GM12878 (cell line): Measurements from ENCODE around the gene ZNF766. TPM values are rescaled to one million over a fixed set of nuclear protein-coding genes. Genes with fewer than 3 reads are reported as not detected.

Experiments used
- ATAC-seq: fragments of 200-7000 bp; cut with Tn5 transposase; 3 replicates; pipeline ENCODE4 v1.9.1; 2020; ENCODE audit warnings: mild to moderate bottlenecking, moderate library complexity
- BruUV-seq: library from RNA; stranded (reverse); fragments of 400-500 nt; replicated peaks from 2 replicates; lab custom pipeline; 2021; lab: Mats Ljungman, UMichigan
- CTCF ChIA-PET: fragments of 300-600 bp; sonication (Branson Sonifier 250); formaldehyde crosslinking; extraction: SDS; loops from one replicate; lab custom pipeline; 2021; ENCODE audit warnings: inconsistent platforms; lab: Yijun Ruan, JAX
- POLR2A ChIA-PET: fragments of 350-600 bp; formaldehyde crosslinking; extraction: SDS; loops from one replicate; lab custom pipeline; 2021; ENCODE audit warnings: inconsistent platforms; lab: Charles Lee
- RAD21 ChIA-PET: fragments of 300-600 bp; sonication (Branson Sonifier 250); formaldehyde crosslinking; loops from one replicate; lab custom pipeline; 2023; ENCODE audit warnings: antibody characterized with exemption; ENCODE audit not compliant: unreplicated experiment; lab: Charles Lee
- SMC1A ChIA-PET: fragments of 300-600 bp; sonication (Branson Sonifier 250); formaldehyde crosslinking; loops from one replicate; lab custom pipeline; 2023; ENCODE audit not compliant: unreplicated experiment, uncharacterized antibody; lab: Charles Lee
- DNase-seq: peaks from one replicate; pipeline ENCODE4 v3.0.0-alpha.2; 2011; ENCODE audit warnings: low read depth, low spot score
- FAIRE-seq: peaks from 3 replicates; lab custom pipeline; 2011; peaks lifted over from hg19 to GRCh38; lab: Jason Lieb, UNC
- H2AFZ ChIP-seq: 2 replicates; pipeline ENCODE4 v1.6.0; 2011; ENCODE audit warnings: low read depth, low read length, control low read depth; ENCODE audit not compliant: control insufficient read depth
- H3K27ac ChIP-seq: 2 replicates; pipeline ENCODE4 v1.5.1; 2011; ENCODE audit warnings: control low read depth; ENCODE audit not compliant: control insufficient read depth, insufficient read depth
- H3K27me3 ChIP-seq, 2 experiments: replicated peaks in 1 of 2; 2 replicates each; pipeline versions ENCODE4 v1.6.0 to v1.6.1; 2011; ENCODE audit warnings: low read length in 1 of 2; ENCODE audit not compliant: control insufficient read depth in 2 of 2, insufficient read depth in 2 of 2
- H3K36me3 ChIP-seq, 2 experiments: 2 replicates each; pipeline ENCODE4 v1.5.1; 2011; ENCODE audit warnings: low read length in 1 of 2; ENCODE audit not compliant: control insufficient read depth in 2 of 2, insufficient read depth in 2 of 2
- H3K4me1 ChIP-seq: 2 replicates; pipeline ENCODE4 v1.6.1; 2011; ENCODE audit warnings: mild to moderate bottlenecking, low read length, moderate library complexity, mixed read lengths; ENCODE audit not compliant: control insufficient read depth, insufficient read depth
- H3K4me2 ChIP-seq: 2 replicates; pipeline ENCODE4 v1.6.0; 2011; ENCODE audit warnings: control low read depth; ENCODE audit not compliant: control insufficient read depth, insufficient read depth
- H3K4me3 ChIP-seq: fragments of 200-600 bp; sonication (generic); 2 replicates; pipeline ENCODE4 v1.5.1; 2016
- H3K79me2 ChIP-seq: 2 replicates; pipeline ENCODE4 v1.6.0; 2011; ENCODE audit warnings: low read length; ENCODE audit not compliant: control insufficient read depth, insufficient read depth
- H3K9ac ChIP-seq: 2 replicates; pipeline ENCODE4 v1.8.0; 2011; ENCODE audit warnings: low read length, control low read depth, mixed read lengths; ENCODE audit not compliant: control insufficient read depth, insufficient read depth
- H3K9me3 ChIP-seq: replicated peaks from 3 replicates; pipeline ENCODE4 v1.5.1; 2011; ENCODE audit warnings: mild to moderate bottlenecking, low read length; ENCODE audit not compliant: control insufficient read depth, insufficient read depth
- H4K20me1 ChIP-seq: 2 replicates; pipeline ENCODE4 v1.6.0; 2011; ENCODE audit not compliant: control insufficient read depth, insufficient read depth
- ASH2L ChIP-seq: fragments of 300-600, 200-600 bp; sonication (generic); IDR thresholded peaks from 2 replicates; pipeline ENCODE4 v1.6.1; 2017; ENCODE audit warnings: low read depth, mild to moderate bottlenecking, borderline replicate concordance
- ETV6 ChIP-seq, 2 experiments: fragments of 450-650 bp in 1 of 2; IDR thresholded peaks in 1 of 2; conservative IDR thresholded peaks in 1 of 2; 2 replicates each; pipeline ENCODE4 v1.6.1; 2014; ENCODE audit warnings: antibody characterized with exemption in 1 of 2, borderline replicate concordance in 1 of 2, low read depth in 1 of 2, mild to moderate bottlenecking in 1 of 2, moderate library complexity in 1 of 2
- PML ChIP-seq: IDR thresholded peaks from 2 replicates; pipeline ENCODE4 v1.6.1; 2012; ENCODE audit warnings: low read length, inconsistent platforms
- POLR2A ChIP-seq: IDR thresholded peaks from 2 replicates; pipeline ENCODE4 v1.6.1; 2011; ENCODE audit warnings: low read depth, mild to moderate bottlenecking, low read length
- USF1 ChIP-seq: IDR thresholded peaks from 2 replicates; pipeline ENCODE4 v1.6.1; 2011; ENCODE audit warnings: borderline replicate concordance, low read depth, mild to moderate bottlenecking, moderate library complexity, mixed read lengths, low read length; ENCODE audit not compliant: insufficient read depth; ENCODE audit errors: extremely low read length
- WGBS: methylation state at CpG from one replicate; pipeline ENCODE4 v1.1.6; 2016; ENCODE audit warnings: low lambda C conversion rate; ENCODE audit not compliant: insufficient replicate concordance, insufficient coverage; ENCODE audit errors: missing lambda C conversion rate; 5-methylcytosine and 5-hydroxymethylcytosine counted together
- in situ Hi-C: fragments of 300-500 bp; cut with MboI; formaldehyde crosslinking; loops from 9 replicates; pipeline ENCODE4 v1.14.3; 2018; ENCODE audit warnings: mixed read lengths
- intact Hi-C: fragments of 100-400 bp; cut with micrococcal nuclease; formaldehyde crosslinking; loops from one replicate; pipeline ENCODE4 v1.14.2; 2022; ENCODE audit not compliant: unreplicated experiment
- polyA plus RNA-seq, 11 experiments: library from polyadenylated mRNA; depleted of rRNA in 4 of 11; unstranded in 6 of 11; stranded (reverse) in 5 of 11; fragments of >200 nt; fragmentation: Nextera tagmentation in 4 of 11; fragmentation: Illumina TruSeq in 1 of 11; extraction: Ambion mirVana in 4 of 11; extraction: Trizol in 1 of 11; gene quantifications; 1 replicate in 1 of 11; 2 replicates in 10 of 11; pipeline versions ENCODE4 v1.2.1 to v1.2.3, GENCODE V29; 2011 to 2016; ENCODE audit warnings: inconsistent platforms in 2 of 11, missing spikeins in 2 of 11, low read depth in 1 of 11
- total RNA-seq, 4 experiments: library from RNA; depleted of rRNA in 3 of 4; stranded (reverse); fragments of >200 nt in 3 of 4; fragmentation: Illumina TruSeq in 1 of 4; extraction: Trizol in 1 of 4; gene quantifications; 2 replicates each; pipeline versions ENCODE4 v1.2.1 to v1.2.3, GENCODE V29; 2013 to 2021
- TF ChIP-seq, protein P1 (sequence below): fragments of 450-650 bp; IDR thresholded peaks from 2 replicates; pipeline ENCODE4 v1.6.1; 2016; ENCODE audit warnings: mild to moderate bottlenecking

ZNF766 gene
- total and polyA plus RNA-seq, 10 of the 15 experiments (the other 5 are each of a cell fraction or from before 2014, with no cell fraction given): 7.2 to 20.0 (median 16.4) TPM

GRCh38 chr19:52219611-52220010, 49.8 kb upstream of the ZNF766 start:
- H3K9ac ChIP-seq: no peak overlapping the region
- SMC1A ChIA-PET: no interaction called here
- 93% methylated on average over 8 of the region's 8 CpGs for WGBS
- no TSS peak for BruUV-seq
- ATAC-seq (no peak), DNase-seq (no peak), FAIRE-seq (no peak)
- H3K27ac ChIP-seq: no peak overlapping the region
- H3K27me3 ChIP-seq: no peaks in the 10 kb centered on the region
- intact Hi-C loops (no loop called here), in situ Hi-C loops (no loop called here)
- H2AFZ ChIP-seq: no peak overlapping the region
- POLR2A ChIA-PET: no interaction called here
- H3K4me1 ChIP-seq: no peaks in the 10 kb centered on the region
- RAD21 ChIA-PET: no interaction called here
- no peaks in the 10 kb centered on the region; the same call in 2 of the 3 replicates for H3K9me3 ChIP-seq
- H3K4me3 ChIP-seq: no peak overlapping the region
- H3K79me2 ChIP-seq: no peaks in the 10 kb centered on the region
- no peak overlapping the region for H3K4me2 ChIP-seq
- TF ChIP-seq, protein P1, sequence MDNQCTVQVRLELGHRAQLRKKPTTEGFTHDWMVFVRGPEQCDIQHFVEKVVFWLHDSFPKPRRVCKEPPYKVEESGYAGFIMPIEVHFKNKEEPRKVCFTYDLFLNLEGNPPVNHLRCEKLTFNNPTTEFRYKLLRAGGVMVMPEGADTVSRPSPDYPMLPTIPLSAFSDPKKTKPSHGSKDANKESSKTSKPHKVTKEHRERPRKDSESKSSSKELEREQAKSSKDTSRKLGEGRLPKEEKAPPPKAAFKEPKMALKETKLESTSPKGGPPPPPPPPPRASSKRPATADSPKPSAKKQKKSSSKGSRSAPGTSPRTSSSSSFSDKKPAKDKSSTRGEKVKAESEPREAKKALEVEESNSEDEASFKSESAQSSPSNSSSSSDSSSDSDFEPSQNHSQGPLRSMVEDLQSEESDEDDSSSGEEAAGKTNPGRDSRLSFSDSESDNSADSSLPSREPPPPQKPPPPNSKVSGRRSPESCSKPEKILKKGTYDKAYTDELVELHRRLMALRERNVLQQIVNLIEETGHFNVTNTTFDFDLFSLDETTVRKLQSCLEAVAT: no peak
- TF ChIP-seq USF1: no peak
- TF ChIP-seq ETV6 (conservative IDR thresholded peaks at IDR 0.05 in 1 of 2, IDR thresholded peaks at IDR 0.05 in 1 of 2; ENCODE audit: borderline replicate concordance in 1 of 2, low read depth in 1 of 2): no peak
- H3K36me3 ChIP-seq: peaks cover 46 to 64% of the 10 kb centered on the region in 2 experiments
- no peaks in the 10 kb centered on the region for H4K20me1 ChIP-seq
- CTCF ChIA-PET: no interaction called here

GRCh38 chr19:52221031-52221430, 48.4 kb upstream of the ZNF766 start:
- Histone ChIP-seq H3K4me1 (no peaks in the 10 kb centered on the region), H3K4me3 (no peak overlapping the region), H3K27me3 (no peaks in the 10 kb centered on the region), H3K27ac (no peak overlapping the region), H3K9me3 (no peaks in the 10 kb centered on the region), H3K79me2 (no peaks in the 10 kb centered on the region), H3K36me3 (peaks cover 46 to 65% of the 10 kb centered on the region in 2 experiments), H3K9ac (no peak overlapping the region), H3K4me2 (no peak overlapping the region), H2AFZ (no peak overlapping the region), H4K20me1 (no peaks in the 10 kb centered on the region)
- no TSS peak for BruUV-seq
- DNase-seq (no peak), FAIRE-seq (no peak), ATAC-seq (no peak)
- POLR2A ChIA-PET: no interaction called here
- CTCF ChIA-PET: no interaction called here
- in situ Hi-C loops (no loop called here), intact Hi-C loops (no loop called here)
- whole genome bisulfite sequencing: 97% methylated on average over 6 of the region's 6 CpGs
- SMC1A ChIA-PET: no interaction called here
- RAD21 ChIA-PET: no interaction called here
- TF ChIP-seq ASH2L (no peak), POLR2A (0 out of 2 replicates have a peak, but pooled peaks have one; percentile 25), PML (no peak)
